RPMI7951 (cell line): Measurements from ENCODE around the gene ASIC2. TPM values are rescaled to one million over a fixed set of nuclear protein-coding genes. Genes with fewer than 3 reads are reported as not detected.
A peak's percentile ranks its signal among the peaks of the same experiment; 100 is the strongest.

ENCODE experiments used
- DNase-seq: peaks from one replicate; pipeline ENCODE4 v3.0.0-alpha.2; 2012; ENCODE audit warnings: low read depth
- total RNA-seq: library from RNA; depleted of rRNA; stranded (reverse); fragments of >200 nt; shearing (Covaris generic); gene quantifications from 2 replicates; pipeline ENCODE4 v1.2.3, GENCODE V29; 2014

ASIC2 gene
- total RNA-seq, 1 experiment from 2014 or later = not detected

- DNase-seq = peak; percentile 61
Measured at GRCh38 chr17:33072421-33073161, 220.5 kb downstream of the ASIC2 start.

- DNase-seq = no peak
Measured at GRCh38 chr17:33071656-33072055, 221.4 kb downstream of the ASIC2 start.

- DNase-seq = no peak
Measured at GRCh38 chr17:33057564-33057963, 235.5 kb downstream of the ASIC2 start.

GRCh38 chr17:33056399-33057146, 236.5 kb downstream of the ASIC2 start:
- DNase-seq = no peak

- no peak for DNase-seq
Measured at GRCh38 chr17:33055746-33056145, 237.3 kb downstream of the ASIC2 start.

GRCh38 chr17:33055171-33055611, 237.9 kb downstream of the ASIC2 start:
- no peak for DNase-seq

- no peak for DNase-seq
Measured at GRCh38 chr17:33054412-33054811, 238.7 kb downstream of the ASIC2 start.

- DNase-seq = no peak
Measured at GRCh38 chr17:33053676-33054075, 239.4 kb downstream of the ASIC2 start.

GRCh38 chr17:33052856-33053255, 240.2 kb downstream of the ASIC2 start:
- no peak for DNase-seq

GRCh38 chr17:33050611-33051140, 242.4 kb downstream of the ASIC2 start:
- no peak for DNase-seq

GRCh38 chr17:33049781-33050414, 243.2 kb downstream of the ASIC2 start:
- peak; percentile 32 for DNase-seq

GRCh38 chr17:33046361-33047255, 246.5 kb downstream of the ASIC2 start:
- no peak for DNase-seq

- no peak for DNase-seq
Measured at GRCh38 chr17:33045216-33045615, 247.9 kb downstream of the ASIC2 start.

GRCh38 chr17:33044771-33045170, 248.3 kb downstream of the ASIC2 start:
- DNase-seq = no peak

- no peak for DNase-seq
Measured at GRCh38 chr17:33040461-33040860, 252.6 kb downstream of the ASIC2 start.

GRCh38 chr17:33039874-33040273, 253.2 kb downstream of the ASIC2 start:
- DNase-seq = peak; percentile 29

GRCh38 chr17:33038740-33039139, 254.4 kb downstream of the ASIC2 start:
- DNase-seq = peak; percentile 3

- no peak for DNase-seq
Measured at GRCh38 chr17:33033176-33033575, 259.9 kb downstream of the ASIC2 start.

- no peak for DNase-seq
Measured at GRCh38 chr17:33028778-33029177, 264.3 kb downstream of the ASIC2 start.

GRCh38 chr17:33028061-33028460, 265.0 kb downstream of the ASIC2 start:
- DNase-seq = no peak
